Embryonic facial prominence (tissue), 1 donor: ENCODE measurements around the gene SHKBP1.

Experiments used
- DNase-seq: peaks from one replicate; pipeline ENCODE4 v3.0.0-alpha.2; 2016; ENCODE audit errors: extremely low spot score

The SHKBP1 gene

GRCh38 chr19:40638327-40638726 lies 61.7 kb downstream of the SHKBP1 start:
- no peak for DNase-seq

- DNase-seq: no peak
These were observed 62.9 kb downstream of the SHKBP1 start for GRCh38 chr19:40639638-40639982.

GRCh38 chr19:40640744-40641143 lies 64.1 kb downstream of the SHKBP1 start:
- no peak for DNase-seq
